Heart left ventricle (tissue), 16 donors: ENCODE measurements around the gene OPHN1. TPM values are rescaled to one million over a fixed set of nuclear protein-coding genes. Genes with fewer than 3 reads are reported as not detected.
"Not testable (repeated sequence)": the region's sequence is repeated elsewhere in the genome, so short reads cannot be mapped to it uniquely, and the experiment has no call there.

Experiments
- ATAC-seq, 4 donors: fragments of 200-7000 bp; cut with Tn5 transposase; one replicate each; pipeline ENCODE4 v1.9.1; 2020 to 2022; ENCODE audit warnings: moderate library complexity in 4 of 4, mild to moderate bottlenecking in 3 of 4, moderate number of reproducible peaks in 1 of 4
- DNase-seq, 5 donors: peaks; one replicate each; pipeline ENCODE4 v3.0.0-alpha.2; 2020
- H3K27ac ChIP-seq, 12 donors: fragments of 200-600 bp; sonication (generic) in 4 of 12; one replicate each; pipeline versions ENCODE4 v1.5.0 to v1.8.0; 2016 to 2022; ENCODE audit warnings: mild to moderate bottlenecking in 2 of 12
- H3K27me3 ChIP-seq, 9 donors: fragments of 200-600 bp; sonication (generic) in 2 of 9; one replicate each; pipeline versions ENCODE4 v1.5.1 to v1.8.0; 2016 to 2022; ENCODE audit warnings: mild to moderate bottlenecking in 3 of 9
- H3K36me3 ChIP-seq, 9 donors: fragments of 200-600 bp; sonication (generic) in 2 of 9; one replicate each; pipeline versions ENCODE4 v1.5.0 to v1.8.0; 2018 to 2022; ENCODE audit warnings: mild to moderate bottlenecking in 2 of 9
- H3K4me1 ChIP-seq, 12 donors: fragments of 200-600 bp; sonication (generic) in 4 of 12; one replicate each; pipeline versions ENCODE4 v1.5.0 to v1.8.0; 2016 to 2022; ENCODE audit warnings: mild to moderate bottlenecking in 3 of 12
- H3K4me3 ChIP-seq, 12 donors: fragments of 200-600 bp; sonication (generic) in 4 of 12; one replicate each; pipeline versions ENCODE4 v1.5.0 to v1.8.0; 2017 to 2022; ENCODE audit warnings: mild to moderate bottlenecking in 9 of 12, moderate library complexity in 4 of 12
- H3K9me3 ChIP-seq, 12 donors: fragments of 200-600 bp; sonication (generic) in 4 of 12; one replicate each; pipeline versions ENCODE4 v1.5.0 to v1.8.0; 2016 to 2022; ENCODE audit warnings: mild to moderate bottlenecking in 1 of 12
- CTCF ChIP-seq, 12 donors: fragments of 200-600 bp; sonication (generic) in 4 of 12; IDR thresholded peaks; one replicate each; pipeline versions ENCODE4 v1.5.0 to v1.8.0; 2018 to 2022; ENCODE audit warnings: antibody characterized with exemption in 12 of 12, mild to moderate bottlenecking in 5 of 12
- POLR2A ChIP-seq, 2 donors: fragments of 450-650 bp; IDR thresholded peaks; one replicate each; pipeline ENCODE4 v1.6.1; 2017; ENCODE audit warnings: antibody characterized with exemption in 2 of 2, mild to moderate bottlenecking in 2 of 2, moderate library complexity in 2 of 2
- WGBS, 4 donors: extraction: QIAGEN DNeasy Blood & Tissue Kit in 2 of 4; methylation state at CpG; one replicate each; pipeline versions ENCODE4 v1.1.5 to v1.1.7; 2013 to 2018; 5-methylcytosine and 5-hydroxymethylcytosine counted together
- intact Hi-C, 10 donors: fragments of 100-400 bp; cut with DNase I; formaldehyde crosslinking; loops; one replicate each; pipeline versions ENCODE4 v1.11.1 to v1.14.2; 2022
- polyA plus RNA-seq, 2 donors: library from polyadenylated mRNA; stranded (reverse); fragments of 200-250 nt; gene quantifications; one replicate each; pipeline ENCODE4 v1.2.3, GENCODE V29; 2013
- total RNA-seq, 9 donors: library from RNA; depleted of rRNA in 2 of 9; stranded (reverse); fragments of >200 nt in 2 of 9; fragmentation: NEBNext Ultra II Directional in 3 of 9; extraction: Animal tissue kit (Norgen Biotek cat#: 25700) in 3 of 9; gene quantifications; one replicate each; pipeline versions ENCODE4 v1.1.0 to v1.2.4, GENCODE V29; 2016 to 2023
- donor health status: ischemic (EF 13 %, LVEDD 7.1; RV severe dilation, severe dysfunction).
- donor health status: healthy with polysubstance abuse.
- donor health status: DM: no; HTN: yes; CAD: no.
- donor health status: DM: no; HTN: no; CAD: no.
- donor health status: ischemic (EF 25% LVEDD 6.9; RV normal size, moderate dysfunction).
- donor health status: ischemic (EF 25% LVEDD 5.7; RV mildly dilated, moderate dysfunction).
- donor health status: healthy.
- donor health status: DM: yes; HTN: yes; CAD: no.
- donor health status: ischemic (EF 35%, LVEDD 5.7; RV mildly dilated, moderate dysfunction).
- donor health status: nonischemic (EF 11% LVEDD 7.7; RV severe dilation, severe dysfunction).
- donor health status: DM: yes; HTN: yes; CAD: no.
- donor health status: PGD.
- donor health status: ischemic (EF 29% LVEDD 5.4; RV normal size, mild dysfunction).
- donor health status: nonischemic (EF 23%, LVEDD 6.1; RV moderate dilation, normal function).

The OPHN1 gene
- total and polyA plus RNA-seq, 11 donors: 0.95 to 9.6 (median 5.7) TPM

- Histone ChIP-seq H3K4me3 (no peak overlapping the region), H3K27me3 (peaks cover 0 to 7% (median 0%) of the 10 kb centered on the region in 9 donors), H3K27ac (no peak overlapping the region), H3K9me3 (no peaks in the 10 kb centered on the region), H3K4me1 (peaks cover 0 to 9% (median 0%) of the 10 kb centered on the region in 12 donors), H3K36me3 (no peaks in the 10 kb centered on the region)
- intact Hi-C loops: no loop called here
- TF ChIP-seq POLR2A (IDR thresholded peaks at IDR 0.05): no peak
- no peak for TF ChIP-seq CTCF (IDR thresholded peaks at IDR 0.05)
- 53 to 77% (median 70%) methylated on average over 2 of the region's 2 CpGs for WGBS, 4 donors
- ATAC-seq (no peak), DNase-seq (no peak)
Observed at GRCh38 chrX:68403038-68403437, 30.3 kb downstream of the OPHN1 start.

DNA sequence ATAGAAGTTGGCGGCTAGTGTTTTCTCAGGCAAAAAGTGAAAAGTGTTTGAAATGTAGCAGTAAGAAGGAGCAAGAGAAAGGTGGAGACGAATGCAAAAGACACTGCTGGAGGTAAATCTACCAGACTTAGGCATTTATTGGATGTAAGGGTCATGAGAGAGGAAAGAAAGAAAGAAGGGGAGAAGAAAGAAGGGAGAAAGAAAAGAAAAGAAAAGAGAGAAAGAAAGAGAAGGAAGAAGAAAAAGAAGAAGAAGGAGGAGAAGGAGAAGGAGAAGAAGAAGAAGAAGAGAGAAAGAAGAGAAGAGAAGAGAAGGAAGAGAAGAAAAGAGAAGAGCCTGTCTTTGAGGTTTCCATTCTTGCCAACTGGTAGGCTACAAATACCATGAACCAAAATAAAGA lies 31.2 kb downstream of the OPHN1 start:
- peaks cover 0 to 7% (median 0%) of the 10 kb centered on the region in 9 donors for H3K27me3 ChIP-seq
- intact Hi-C loops: no loop called here
- peaks cover 0 to 9% (median 0%) of the 10 kb centered on the region in 12 donors for H3K4me1 ChIP-seq
- no peak overlapping the region for H3K27ac ChIP-seq
- no peaks in the 10 kb centered on the region for H3K9me3 ChIP-seq
- H3K4me3 ChIP-seq: no peak overlapping the region
- no peak for ATAC-seq
- no peak for DNase-seq
- H3K36me3 ChIP-seq: no peaks in the 10 kb centered on the region
- TF ChIP-seq CTCF (IDR thresholded peaks at IDR 0.05) (no peak), POLR2A (IDR thresholded peaks at IDR 0.05) (no peak)
- 74 to 97% (median 86%) methylated on average over 2 of the region's 2 CpGs for WGBS, 4 donors

- intact Hi-C loops: no loop called here
- Histone ChIP-seq H3K9me3 (no peaks in the 10 kb centered on the region), H3K27me3 (peaks cover 0 to under 1% (median 0%) of the 10 kb centered on the region in 9 donors), H3K36me3 (no peaks in the 10 kb centered on the region), H3K4me1 (peaks cover 0 to 5% (median 0%) of the 10 kb centered on the region in 12 donors), H3K27ac (no peak overlapping the region), H3K4me3 (no peak overlapping the region)
- WGBS, 4 donors: 68 to 96% (median 85%) methylated on average over 3 of the region's 3 CpGs
- ATAC-seq (no peak), DNase-seq (no peak)
- TF ChIP-seq POLR2A (IDR thresholded peaks at IDR 0.05) (no peak), CTCF (IDR thresholded peaks at IDR 0.05) (no peak)
Observed at GRCh38 chrX:68398291-68398690, 35.0 kb downstream of the OPHN1 start.

GRCh38 chrX:68396953-68397352 lies 36.3 kb downstream of the OPHN1 start:
- intact Hi-C loops: no loop called here
- 58 to 79% (median 74%) methylated on average over 2 of the region's 2 CpGs for WGBS, 4 donors
- H3K27ac ChIP-seq: no peak overlapping the region
- H3K9me3 ChIP-seq: no peaks in the 10 kb centered on the region
- no peaks in the 10 kb centered on the region for H3K4me1 ChIP-seq
- H3K36me3 ChIP-seq: no peaks in the 10 kb centered on the region
- H3K27me3 ChIP-seq: no peaks in the 10 kb centered on the region
- ATAC-seq: peak; percentile 46 to 73 (median 61)
- TF ChIP-seq CTCF (IDR thresholded peaks at IDR 0.05) (no peak), POLR2A (IDR thresholded peaks at IDR 0.05) (no peak)
- H3K4me3 ChIP-seq: no peak overlapping the region
- peak in 2 of 5 donors; percentile 14 to 34 for DNase-seq

GRCh38 chrX:68389419-68389960 lies 43.8 kb downstream of the OPHN1 start:
- ATAC-seq, DNase-seq, intact Hi-C loops, H3K4me3 ChIP-seq, H3K36me3 ChIP-seq, H3K27me3 ChIP-seq, H3K9me3 ChIP-seq, H3K4me1 ChIP-seq, H3K27ac ChIP-seq: not testable (repeated sequence)
- 81 to 89% (median 83%) methylated on average over 3 of the region's 3 CpGs for WGBS, 4 donors
